ENCODE results near the gene MAPT. TPM values are rescaled to one million over a fixed set of nuclear protein-coding genes. Genes with fewer than 3 reads are reported as not detected.

The MAPT gene
- total and polyA plus RNA-seq, 2 of the 13 experiments (the other 11 are each of a cell fraction or from before 2014, with no cell fraction given), result 2.1 to 2.8 TPM

- TF ChIP-seq STAT6 (CRISPR knock-in tag; IDR thresholded peaks at IDR 0.05; ENCODE audit: borderline replicate concordance), result 0 out of 2 replicates have a peak, but pooled peaks have one; percentile 45
- TF ChIP-seq ZXDC (CRISPR knock-in tag; IDR thresholded peaks at IDR 0.05), result no peak
- TF ChIP-seq SRSF9 (IDR thresholded peaks at IDR 0.05; ENCODE audit: borderline replicate concordance, insufficient read depth, low read depth, low read length, poor library complexity, severe bottlenecking), result no peak
- TF ChIP-seq HDAC1 (CRISPR knock-in tag; IDR thresholded peaks at IDR 0.05), result 0 out of 2 replicates have a peak, but pooled peaks have one; percentile 15
- peak; percentile 28; the same call in 1 of the 2 replicates for TF ChIP-seq ARID4A (CRISPR knock-in tag; IDR thresholded peaks at IDR 0.05; ENCODE audit: borderline replicate concordance)
- TF ChIP-seq ZNF484 (CRISPR knock-in tag; IDR thresholded peaks at IDR 0.05; ENCODE audit: borderline replicate concordance, low read depth), result 0 out of 2 replicates have a peak, but pooled peaks have one; percentile 50
- TF ChIP-seq CTCF (CRISPR knock-in tag; IDR thresholded peaks at IDR 0.05), result 0 out of 2 replicates have a peak, but pooled peaks have one; percentile 5
- no peak for TF ChIP-seq ETS1 (CRISPR knock-in tag; IDR thresholded peaks at IDR 0.05)
- TF ChIP-seq ZNF3 (CRISPR knock-in tag; IDR thresholded peaks at IDR 0.05), result peak; percentile 45; the same call in 1 of the 2 replicates
- peak; percentile 51; the same call in 1 of the 2 replicates for TF ChIP-seq TARDBP (CRISPR knock-in tag; IDR thresholded peaks at IDR 0.05)
- peak; percentile 72 to 92; a peak in 1 of 4 replicates for TF ChIP-seq EP300 (IDR thresholded peaks at IDR 0.05; ENCODE audit: low read depth in 2 of 2, low read length in 2 of 2)
- TF ChIP-seq EP300 (CRISPR knock-in tag; IDR thresholded peaks at IDR 0.05; ENCODE audit: borderline replicate concordance), result no peak; the same call in 1 of the 2 replicates
- no peak for TF ChIP-seq KMT2B (CRISPR knock-in tag; IDR thresholded peaks at IDR 0.05)
- no peak for TF ChIP-seq SKI (IDR thresholded peaks at IDR 0.05; ENCODE audit: partially characterized antibody)
Observed at GRCh38 chr17:45923511-45924268, 29.3 kb downstream of the MAPT start (continued).

All from HepG2 (cell line).